CD4-positive, alpha-beta T cell treated with Interleukin-1 beta for 1 hour (primary cell): ENCODE results near the gene LDLRAD3.
"Not testable (repeated sequence)": the region's sequence is repeated elsewhere in the genome, so short reads cannot be mapped to it uniquely, and the experiment has no call there.

Source experiments
- DNase-seq, 2 donors: peaks; one replicate each; pipeline ENCODE4 v3.0.0-alpha.2; 2020 to 2022

The LDLRAD3 gene

GRCh38 chr11:36186340-36187175 lies 242.7 kb downstream of the LDLRAD3 start:
- DNase-seq = no peak

GRCh38 chr11:36187622-36188021 lies 243.8 kb downstream of the LDLRAD3 start:
- no peak for DNase-seq

GRCh38 chr11:36189735-36190134 lies 245.9 kb downstream of the LDLRAD3 start:
- DNase-seq = not testable (repeated sequence)

GRCh38 chr11:36191941-36192340 lies 248.1 kb downstream of the LDLRAD3 start:
- DNase-seq = no peak

- DNase-seq = no peak
Measured at GRCh38 chr11:36192425-36193289, 248.8 kb downstream of the LDLRAD3 start.

GRCh38 chr11:36193290-36193619 lies 249.4 kb downstream of the LDLRAD3 start:
- DNase-seq = no peak

- no peak for DNase-seq
Measured at GRCh38 chr11:36193721-36194120, 249.9 kb downstream of the LDLRAD3 start.

GRCh38 chr11:36195496-36196354 lies 251.9 kb downstream of the LDLRAD3 start:
- no peak for DNase-seq

- no peak for DNase-seq
Measured at GRCh38 chr11:36196411-36196998, 252.6 kb downstream of the LDLRAD3 start.

GRCh38 chr11:36201411-36201810 lies 257.5 kb downstream of the LDLRAD3 start:
- DNase-seq = no peak

GRCh38 chr11:36205536-36205935 lies 261.7 kb downstream of the LDLRAD3 start:
- DNase-seq = no peak

- DNase-seq = no peak
Measured at GRCh38 chr11:36210529-36210928, 266.7 kb downstream of the LDLRAD3 start.

GRCh38 chr11:36211761-36212430 lies 268.0 kb downstream of the LDLRAD3 start:
- no peak for DNase-seq

GRCh38 chr11:36212564-36213392 lies 268.9 kb downstream of the LDLRAD3 start:
- DNase-seq = no peak

- DNase-seq = no peak
Measured at GRCh38 chr11:36213393-36213840, 269.6 kb downstream of the LDLRAD3 start.

GRCh38 chr11:36214480-36214879 lies 270.6 kb downstream of the LDLRAD3 start:
- DNase-seq = no peak

- DNase-seq = no peak
Measured at GRCh38 chr11:36214976-36215692, 271.3 kb downstream of the LDLRAD3 start.

- no peak for DNase-seq
Measured at GRCh38 chr11:36215693-36216060, 271.8 kb downstream of the LDLRAD3 start.

GRCh38 chr11:36216061-36216615 lies 272.3 kb downstream of the LDLRAD3 start:
- no peak for DNase-seq
